ENCODE measurements around the gene KRTAP12-1. TPM values are rescaled to one million over a fixed set of nuclear protein-coding genes. Genes with fewer than 3 reads are reported as not detected.

KRTAP12-1 gene
- total and polyA plus RNA-seq, 2 donors (not counting 3 experiments of a cell fraction or from before 2014, with no cell fraction given), result not detected

DNA sequence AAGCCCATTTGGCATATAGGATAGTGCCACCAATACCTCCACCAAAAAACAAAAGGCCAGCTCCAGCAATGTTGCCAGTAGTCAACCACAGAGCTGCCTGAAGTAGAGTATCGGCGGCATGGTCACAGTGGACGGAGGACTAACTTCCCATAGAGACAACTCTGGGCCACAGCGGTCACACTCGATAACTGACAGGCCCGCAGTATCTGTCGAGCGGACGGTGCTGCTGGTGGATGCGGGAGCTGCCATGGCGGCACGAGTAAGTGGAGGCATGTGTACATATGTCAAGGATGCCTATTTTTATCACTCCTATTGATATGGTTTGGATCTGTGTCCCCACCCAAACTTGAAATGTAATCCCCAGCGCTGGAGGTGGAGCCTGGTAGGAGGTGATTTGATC is 4.1 kb downstream of the KRTAP12-1 start:
- POLR2A ChIA-PET, result no interaction called here
- H3K79me2 ChIP-seq (ENCODE audit: control insufficient read depth, insufficient read depth, low read length), result no peaks in the 10 kb centered on the region
- TF ChIP-seq EZH2 (IDR thresholded peaks at IDR 0.05; ENCODE audit: borderline replicate concordance, low read depth, low read length, severe bottlenecking), result no peak
- TF ChIP-seq MAX (IDR thresholded peaks at IDR 0.05; ENCODE audit: insufficient read depth, insufficient read length), result no peak
- TF ChIP-seq GATA2 (IDR thresholded peaks at IDR 0.05; ENCODE audit: insufficient read depth, insufficient read length, low read depth, low read length), result no peak
- TF ChIP-seq JUN (IDR thresholded peaks at IDR 0.05; ENCODE audit: borderline replicate concordance, insufficient read depth, insufficient read length, low read depth), result no peak
- no peak for TF ChIP-seq POLR2AphosphoS5 (IDR thresholded peaks at IDR 0.05; ENCODE audit: insufficient read depth, low read depth, low read length)
- TF ChIP-seq POLR2A (IDR thresholded peaks at IDR 0.05; ENCODE audit: low read depth, low read length), result no peak
- TF ChIP-seq MYC (IDR thresholded peaks at IDR 0.05; ENCODE audit: low read depth, low read length), result no peak
- TF ChIP-seq CTCF (IDR thresholded peaks at IDR 0.05; ENCODE audit: extremely low read depth in 1 of 2, insufficient read depth in 1 of 2, low read depth in 1 of 2, low read length in 2 of 2), result no peak
- no peak for TF ChIP-seq FOS (IDR thresholded peaks at IDR 0.05; ENCODE audit: borderline replicate concordance, insufficient read depth, low read length)

More for the DNA sequence above, 4.1 kb downstream of the KRTAP12-1 start:
- intact Hi-C loops (cut with micrococcal nuclease), result no loop called here
- Histone ChIP-seq H3K4me2 (ENCODE audit: insufficient read depth, low read length) (no peak overlapping the region), H3K4me3 (replicated peaks in 1 of 3; ENCODE audit: insufficient read depth in 1 of 3, low read depth in 1 of 3, low read length in 3 of 3) (no peak overlapping the region), H3K9me3 (replicated peaks; ENCODE audit: control insufficient read depth, insufficient read depth, low read length) (no peaks in the 10 kb centered on the region), H3K9me1 (replicated peaks; ENCODE audit: control insufficient read depth, extremely low read depth, insufficient read depth, low read length) (no peaks in the 10 kb centered on the region), H3K9ac (replicated peaks; ENCODE audit: extremely low read depth, insufficient read depth, low read length) (no peak overlapping the region), H3K4me1 (ENCODE audit: control insufficient read depth, extremely low read depth, insufficient read depth, low read length) (no peaks in the 10 kb centered on the region), H2AFZ (ENCODE audit: low read depth, low read length) (no peak overlapping the region), H3K36me3 (ENCODE audit: control insufficient read depth in 2 of 2, extremely low read depth in 1 of 2, insufficient read depth in 2 of 2, low read length in 2 of 2) (no peaks in the 10 kb centered on the region), H4K20me1 (replicated peaks; ENCODE audit: control insufficient read depth, extremely low read depth, insufficient read depth, low read length) (no peaks in the 10 kb centered on the region), H3K27me3 (ENCODE audit: control insufficient read depth in 2 of 2, insufficient read depth in 2 of 2, low read length in 2 of 2) (peaks cover 2 to 5% of the 10 kb centered on the region in 2 experiments), H3K27ac (ENCODE audit: insufficient read depth, low read depth, low read length) (no peak overlapping the region)
- DNase-seq (ENCODE audit: low read depth, low spot score) (no peak), FAIRE-seq (no peak)
- BruUV-seq (replicated peaks), result no TSS peak
- CTCF ChIA-PET, result interaction anchor here (0.8 to 1.4 kb wide), 2 partner anchors 14 to 116 kb away, joined by 3 to 4 read pairs; no protein-coding TSS in a partner anchor
- dilution Hi-C loops (cut with MboI; ENCODE audit: extremely low pct_ligation_motif_present, low sequenced_read_pairs), result no loop called here
